ENCODE results near the gene MIOX. TPM values are rescaled to one million over a fixed set of nuclear protein-coding genes. Genes with fewer than 3 reads are reported as not detected.
A peak's percentile ranks its signal among the peaks of the same experiment; 100 is the strongest.

MIOX gene
- total and polyA plus RNA-seq, 2 of the 13 experiments (the other 11 are each of a cell fraction or from before 2014, with no cell fraction given): 1.5 to 2.9 TPM

DNA sequence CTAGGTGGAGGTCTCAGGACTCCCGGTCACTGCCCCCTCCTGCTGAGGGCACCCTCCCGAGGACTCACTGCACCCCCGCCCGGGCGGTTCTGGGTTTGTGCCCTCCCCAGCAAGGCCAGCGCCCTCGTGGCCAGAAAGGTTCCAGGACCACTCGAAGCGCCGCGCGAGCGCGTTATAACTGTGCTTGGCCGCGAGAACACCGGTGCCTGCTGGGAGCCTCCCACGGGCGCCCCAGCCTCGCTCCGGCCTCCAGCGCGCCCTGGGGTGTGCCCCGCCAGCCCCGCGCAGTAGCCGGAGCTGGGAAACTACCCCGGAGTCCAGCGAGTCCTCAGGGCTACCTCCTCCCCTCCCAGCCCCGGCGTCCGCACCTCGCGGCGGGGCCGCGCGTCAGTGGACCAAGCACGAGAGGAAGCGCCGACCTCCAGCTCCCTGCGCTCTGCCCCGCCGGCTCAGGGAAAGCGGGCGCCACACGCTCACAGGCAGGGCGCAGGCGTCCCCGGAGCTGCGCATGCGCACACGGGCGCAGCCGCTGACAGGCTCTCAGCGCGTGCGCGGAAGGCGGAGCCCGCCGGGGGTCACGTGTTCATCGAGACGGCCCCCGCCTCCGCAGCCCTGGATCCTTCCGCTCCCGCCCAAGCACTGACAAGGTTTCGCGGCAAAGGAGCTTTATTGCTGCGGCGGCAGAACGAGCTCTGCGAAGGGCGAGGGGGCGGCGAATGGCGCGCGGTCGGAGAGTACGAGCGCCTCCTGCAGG, 38.6 kb downstream of the MIOX start, which contains the start of gene SCO2 (continued):
- TF ChIP-seq JUNB (CRISPR knock-in tag; IDR thresholded peaks at IDR 0.05; ENCODE audit: borderline replicate concordance) (no peak), CCDC6 (CRISPR knock-in tag; IDR thresholded peaks at IDR 0.05) (no peak), ZNF512 (CRISPR knock-in tag; IDR thresholded peaks at IDR 0.05) (0 out of 2 replicates have a peak, but pooled peaks have one; percentile 40), EP300 (IDR thresholded peaks at IDR 0.05; ENCODE audit: low read depth in 2 of 2, low read length in 2 of 2) (no peak), EP300 (CRISPR knock-in tag; IDR thresholded peaks at IDR 0.05; ENCODE audit: borderline replicate concordance) (no peak), HNF4A (CRISPR knock-in tag; IDR thresholded peaks at IDR 0.05) (no peak; the same call in 1 of the 2 replicates), PHF8 (CRISPR knock-in tag; IDR thresholded peaks at IDR 0.05) (peak; percentile 90), SOX13 (IDR thresholded peaks at IDR 0.05) (no peak), SOX13 (CRISPR knock-in tag; conservative IDR thresholded peaks at IDR 0.05 in 1 of 2, IDR thresholded peaks at IDR 0.05 in 1 of 2) (peak in 1 of 2 experiments; percentile 31; a peak in 1 of 4 replicates), ZNF646 (CRISPR knock-in tag; IDR thresholded peaks at IDR 0.05) (no peak; the same call in 1 of the 2 replicates), PHB2 (IDR thresholded peaks at IDR 0.05; ENCODE audit: partially characterized antibody) (no peak), ZKSCAN8 (CRISPR knock-in tag; IDR thresholded peaks at IDR 0.05; ENCODE audit: borderline replicate concordance) (no peak), HMGXB3 (CRISPR knock-in tag; IDR thresholded peaks at IDR 0.05; ENCODE audit: borderline replicate concordance) (no peak; the same call in 1 of the 2 replicates)
- TF ChIP-seq, protein P1, sequence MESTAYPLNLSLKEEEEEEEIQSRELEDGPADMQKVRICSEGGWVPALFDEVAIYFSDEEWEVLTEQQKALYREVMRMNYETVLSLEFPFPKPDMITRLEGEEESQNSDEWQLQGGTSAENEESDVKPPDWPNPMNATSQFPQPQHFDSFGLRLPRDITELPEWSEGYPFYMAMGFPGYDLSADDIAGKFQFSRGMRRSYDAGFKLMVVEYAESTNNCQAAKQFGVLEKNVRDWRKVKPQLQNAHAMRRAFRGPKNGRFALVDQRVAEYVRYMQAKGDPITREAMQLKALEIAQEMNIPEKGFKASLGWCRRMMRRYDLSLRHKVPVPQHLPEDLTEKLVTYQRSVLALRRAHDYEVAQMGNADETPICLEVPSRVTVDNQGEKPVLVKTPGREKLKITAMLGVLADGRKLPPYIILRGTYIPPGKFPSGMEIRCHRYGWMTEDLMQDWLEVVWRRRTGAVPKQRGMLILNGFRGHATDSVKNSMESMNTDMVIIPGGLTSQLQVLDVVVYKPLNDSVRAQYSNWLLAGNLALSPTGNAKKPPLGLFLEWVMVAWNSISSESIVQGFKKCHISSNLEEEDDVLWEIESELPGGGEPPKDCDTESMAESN (CRISPR knock-in tag; conservative IDR thresholded peaks at IDR 0.05): peak; percentile 64
